ENCODE results near the gene GFY. TPM values are rescaled to one million over a fixed set of nuclear protein-coding genes. Genes with fewer than 3 reads are reported as not detected.

Gene GFY
- total and polyA plus RNA-seq, 9 of the 15 experiments (the other 6 are each of a cell fraction or from before 2014, with no cell fraction given): 0.06 to 0.40 (median 0.19) TPM; not detected in 3

- TF ChIP-seq SNRNP70 (optimal IDR thresholded peaks at IDR 0.05; ENCODE audit: low read depth, low read length) (no peak), DPF2 (IDR thresholded peaks at IDR 0.05) (0 out of 2 replicates have a peak, but pooled peaks have one; percentile 7), TOE1 (IDR thresholded peaks at IDR 0.05; ENCODE audit: borderline replicate concordance) (0 out of 2 replicates have a peak, but pooled peaks have one; percentile 29), TOE1 (CRISPR knock-in tag; IDR thresholded peaks at IDR 0.05; ENCODE audit: borderline replicate concordance, low read depth) (no peak), DACH1 (IDR thresholded peaks at IDR 0.05; ENCODE audit: partially characterized antibody) (no peak), ZNF766 (CRISPR knock-in tag; conservative IDR thresholded peaks at IDR 0.05) (no peak), ZFP1 (CRISPR knock-in tag; IDR thresholded peaks at IDR 0.05) (no peak), NCOA2 (IDR thresholded peaks at IDR 0.05; ENCODE audit: partially characterized antibody in 2 of 2) (no peak), MXI1 (IDR thresholded peaks at IDR 0.05; ENCODE audit: low read depth, low read length) (no peak), ATF3 (IDR thresholded peaks at IDR 0.05) (0 out of 2 replicates have a peak, but pooled peaks have one; percentile 6), ATF3 (CRISPR knock-in tag; conservative IDR thresholded peaks at IDR 0.05) (no peak), BRD9 (IDR thresholded peaks at IDR 0.05; ENCODE audit: low read depth, partially characterized antibody) (no peak), ARID3B (CRISPR knock-in tag; IDR thresholded peaks at IDR 0.05; ENCODE audit: borderline replicate concordance) (no peak), BCOR (IDR thresholded peaks at IDR 0.05) (peak; percentile 74; the same call in 1 of the 2 replicates), MAZ (CRISPR knock-in tag; conservative IDR thresholded peaks at IDR 0.05 in 1 of 2, IDR thresholded peaks at IDR 0.05 in 1 of 2) (0 out of 4 replicates have a peak, but pooled peaks of 1 of the 2 experiments have one; percentile 31), POLR2A (conservative IDR thresholded peaks at IDR 0.05) (no peak), YY1 (IDR thresholded peaks at IDR 0.05; ENCODE audit: borderline replicate concordance in 1 of 3, control insufficient read depth in 1 of 3, extremely low read depth in 1 of 3, insufficient read depth in 3 of 3, insufficient read length in 1 of 3, insufficient replicate concordance in 2 of 3, low read depth in 1 of 3, low read length in 2 of 3) (peak in 2 of 3 experiments; percentile 29 to 37), FOXP1 (CRISPR knock-in tag; IDR thresholded peaks at IDR 0.05) (peak; percentile 42; the same call in 1 of the 2 replicates), ZNF143 (CRISPR knock-in tag; IDR thresholded peaks at IDR 0.05) (peak; percentile 33; the same call in 1 of the 2 replicates), GTF2F1 (IDR thresholded peaks at IDR 0.05; ENCODE audit: low read depth, low read length) (no peak), GABPA (tag; conservative IDR thresholded peaks at IDR 0.05; ENCODE audit: low read depth) (no peak), TEAD1 (CRISPR knock-in tag; IDR thresholded peaks at IDR 0.05) (0 out of 4 replicates have a peak, but pooled peaks of 1 of the 2 experiments have one; percentile 20), ZNF282 (CRISPR knock-in tag; IDR thresholded peaks at IDR 0.05) (0 out of 2 replicates have a peak, but pooled peaks have one; percentile 55), SMAD2 (IDR thresholded peaks at IDR 0.05; ENCODE audit: low read depth, low read length) (no peak), CREBBP (IDR thresholded peaks at IDR 0.05; ENCODE audit: low read depth, low read length) (no peak)
These were observed 5.6 kb downstream of the GFY start (continued) for GRCh38 chr19:49430678-49431329.
